Erythroblast (primary cell): ENCODE measurements around the gene WNT3A.
A peak's percentile ranks its signal among the peaks of the same experiment; 100 is the strongest.

Experiments
- DNase-seq, 2 experiments: peaks; one replicate each; lab custom pipeline; 2025; lab: John Stamatoyannopoulos, UW
- GATA1 ChIP-seq: IDR thresholded peaks from 2 replicates; pipeline ENCODE4 v1.6.1; 2011; ENCODE audit warnings: low read depth, mild to moderate bottlenecking, control low read depth, low read length, moderate library complexity
- POLR2A ChIP-seq: IDR thresholded peaks from 2 replicates; pipeline ENCODE4 v1.6.1; 2011; ENCODE audit warnings: mild to moderate bottlenecking, low read length

Gene WNT3A

DNA sequence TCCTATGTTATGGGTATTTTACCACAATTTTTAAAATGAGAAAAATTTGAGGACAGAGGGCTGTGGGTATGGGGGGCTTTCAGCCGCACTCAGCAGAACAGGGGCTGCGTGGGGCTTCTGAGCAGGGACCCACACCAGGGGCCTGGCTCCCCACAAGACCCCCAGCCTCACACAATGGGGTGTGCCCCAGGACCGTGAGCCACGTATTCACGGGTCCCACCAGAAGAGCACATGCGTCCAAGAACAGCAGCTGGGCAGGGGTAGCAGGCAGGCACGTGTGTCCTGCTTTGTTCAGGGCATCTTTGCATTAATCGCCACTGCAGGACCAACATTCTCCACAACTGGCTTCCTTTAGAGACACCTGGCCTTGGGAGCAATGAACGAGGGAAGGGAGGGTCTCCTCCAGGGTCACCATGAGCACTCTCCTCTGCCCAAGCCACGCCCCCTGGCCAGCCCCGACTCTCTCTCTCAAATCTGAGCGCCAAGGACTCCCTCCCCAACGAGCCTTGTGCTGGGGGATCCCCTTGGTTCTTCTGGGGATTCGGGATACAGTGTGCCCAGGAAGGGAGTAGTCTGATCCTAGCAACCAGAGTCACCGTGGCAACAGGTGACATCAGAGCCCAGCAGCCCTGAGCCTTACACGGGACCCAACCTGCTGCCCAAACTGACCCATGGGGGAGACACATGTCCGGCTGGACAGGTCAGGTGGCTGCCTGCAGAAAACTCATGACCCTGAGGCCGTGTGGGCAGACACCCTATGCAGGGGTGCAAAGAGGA lies 68.3 kb downstream of the WNT3A start:
- TF ChIP-seq POLR2A (no peak), GATA1 (no peak)
- DNase-seq: peak in 1 of 2 experiments; percentile 11

DNA sequence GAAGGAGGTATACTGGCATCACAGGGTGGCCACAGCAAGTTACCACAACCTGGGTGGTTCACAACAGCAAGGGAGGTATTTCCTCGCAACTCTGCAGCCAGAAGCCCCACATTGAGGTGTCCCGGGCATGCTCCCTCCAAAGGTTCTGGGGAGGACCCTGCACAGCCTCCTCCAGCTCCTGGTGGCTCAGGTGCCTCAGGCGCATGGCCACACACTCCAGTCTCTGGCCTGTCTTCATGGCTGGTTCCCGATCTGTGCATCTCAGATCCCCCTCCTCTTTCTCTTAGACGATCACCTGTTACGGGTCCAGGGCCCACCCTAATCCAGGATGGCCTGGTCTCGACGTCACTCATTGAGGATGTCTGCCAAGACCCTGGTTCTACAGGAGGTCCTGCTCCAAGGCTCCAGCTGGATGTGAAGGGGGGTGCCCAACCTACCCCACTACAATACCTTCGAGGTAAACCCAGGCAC lies 69.0 kb downstream of the WNT3A start:
- no peak for DNase-seq
- TF ChIP-seq GATA1 (no peak), POLR2A (no peak)

- no peak for DNase-seq
- no peak for TF ChIP-seq GATA1
- no peak for TF ChIP-seq POLR2A
Measured at GRCh38 chr1:228076796-228077430, 70.1 kb downstream of the WNT3A start.

DNA sequence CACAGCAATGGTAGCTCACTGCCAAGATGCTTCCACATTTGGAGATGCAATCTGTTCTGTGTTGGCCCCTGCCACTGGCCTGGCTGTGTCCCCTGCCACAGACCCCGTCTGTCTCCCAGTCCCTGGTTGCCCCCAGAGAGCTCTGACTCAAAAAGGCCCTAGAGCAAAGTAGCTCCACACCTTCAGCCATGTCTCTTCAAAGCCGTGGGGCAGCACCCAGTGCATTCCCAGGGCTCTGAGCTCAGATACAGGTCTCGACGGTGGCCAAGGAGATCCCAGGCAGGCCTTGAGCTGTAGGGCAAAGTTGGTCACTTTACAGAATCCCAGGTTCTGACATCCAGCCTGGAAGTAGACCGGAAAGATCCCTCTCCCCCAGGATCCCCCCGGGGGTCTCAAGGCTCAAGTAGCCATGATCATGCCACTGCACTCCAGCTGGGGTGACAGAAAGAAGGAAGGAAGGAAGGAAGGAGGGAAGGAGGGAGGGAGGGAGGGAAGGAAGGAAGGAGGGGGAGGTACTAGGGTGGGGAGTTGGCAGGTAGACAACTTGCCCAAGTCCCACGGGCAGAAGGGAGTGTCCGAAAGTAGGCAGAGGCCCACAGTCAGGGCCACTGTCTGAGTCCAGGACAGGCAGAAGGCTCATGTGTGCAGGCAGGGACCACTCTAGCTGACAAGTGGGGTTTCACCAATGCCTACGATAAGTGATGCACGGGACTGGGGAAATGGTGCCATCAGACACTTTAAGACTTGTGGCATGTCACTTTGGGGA lies 71.0 kb downstream of the WNT3A start:
- no peak for DNase-seq
- TF ChIP-seq POLR2A (no peak), GATA1 (no peak)

DNA sequence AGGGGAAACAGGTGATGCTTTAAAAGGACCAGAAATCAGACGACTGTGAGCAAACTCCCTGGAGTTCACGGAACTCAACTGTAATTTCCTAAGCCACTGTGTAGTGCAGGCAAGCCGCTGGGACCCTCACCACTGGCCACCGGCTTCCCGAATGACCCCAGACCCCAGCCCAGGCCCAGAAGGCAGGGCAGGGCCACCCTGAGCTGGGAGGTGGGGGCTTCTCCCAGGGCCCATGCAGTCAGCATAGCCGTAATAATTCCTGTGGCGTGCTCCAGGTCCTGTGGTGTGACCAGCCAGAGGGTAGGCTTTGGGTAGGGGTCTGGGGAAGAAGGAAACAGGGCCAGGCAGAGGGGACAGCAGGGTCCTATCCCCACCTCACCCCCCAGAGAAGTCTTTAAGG lies 72.2 kb downstream of the WNT3A start:
- DNase-seq: no peak
- no peak for TF ChIP-seq GATA1
- TF ChIP-seq POLR2A: no peak

GRCh38 chr1:228079601-228080263 lies 72.9 kb downstream of the WNT3A start:
- TF ChIP-seq GATA1 (no peak), POLR2A (no peak)
- no peak for DNase-seq

- TF ChIP-seq GATA1 (no peak), POLR2A (no peak)
- no peak for DNase-seq
Measured at GRCh38 chr1:228081144-228081543, 74.3 kb downstream of the WNT3A start.

GRCh38 chr1:228081578-228082213 lies 74.9 kb downstream of the WNT3A start:
- TF ChIP-seq GATA1 (no peak), POLR2A (no peak)
- peak; percentile 61 to 65 for DNase-seq

DNA sequence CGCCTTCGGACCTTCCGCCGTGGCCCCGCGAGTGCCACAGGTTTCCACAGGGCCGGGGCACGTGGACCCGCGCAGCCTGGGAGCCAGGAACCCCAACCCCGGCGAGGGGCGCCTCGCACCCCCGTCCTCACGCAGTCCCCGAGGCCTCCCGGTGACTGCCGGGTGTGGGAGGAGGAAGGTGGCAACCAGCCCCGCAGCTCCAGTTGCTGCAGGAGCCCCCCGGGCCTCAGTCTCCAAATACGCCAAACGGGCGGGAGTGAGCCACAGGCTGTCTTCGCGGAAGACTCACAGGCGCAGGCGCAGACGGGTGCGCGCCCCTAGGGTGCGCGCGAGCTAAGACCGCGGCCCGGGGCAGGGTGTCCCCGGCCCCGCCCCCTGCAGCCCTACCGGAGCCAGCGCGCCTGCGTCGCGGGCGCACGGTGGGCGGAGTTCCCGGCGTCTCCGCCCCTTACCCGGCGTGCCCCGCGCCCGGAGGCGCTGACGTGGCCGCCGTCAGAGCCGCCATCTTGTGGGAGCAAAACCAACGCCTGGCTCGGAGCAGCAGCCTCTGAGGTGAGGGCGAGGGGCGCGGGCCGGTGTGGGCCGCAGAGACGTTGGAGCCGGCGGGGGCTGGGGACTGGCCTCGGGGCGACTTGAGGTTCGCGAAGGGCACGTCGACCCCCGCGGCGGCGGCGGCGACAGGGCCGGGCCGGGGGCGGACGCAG lies 75.6 kb downstream of the WNT3A start, which contains the start of gene ARF1:
Gene ARF1, plus strand, starts transcription at position 495 of the 704 bp plus-strand sequence. CDS start 14,407 bp downstream, outside the sequence.
- TF ChIP-seq GATA1 (no peak), POLR2A (peak; percentile 91)
- DNase-seq: peak; percentile 96 to 99

- peak; percentile 72 to 78 for DNase-seq
- TF ChIP-seq POLR2A (no peak), GATA1 (no peak)
Measured at GRCh38 chr1:228082918-228083870, 76.4 kb downstream of the WNT3A start.

DNA sequence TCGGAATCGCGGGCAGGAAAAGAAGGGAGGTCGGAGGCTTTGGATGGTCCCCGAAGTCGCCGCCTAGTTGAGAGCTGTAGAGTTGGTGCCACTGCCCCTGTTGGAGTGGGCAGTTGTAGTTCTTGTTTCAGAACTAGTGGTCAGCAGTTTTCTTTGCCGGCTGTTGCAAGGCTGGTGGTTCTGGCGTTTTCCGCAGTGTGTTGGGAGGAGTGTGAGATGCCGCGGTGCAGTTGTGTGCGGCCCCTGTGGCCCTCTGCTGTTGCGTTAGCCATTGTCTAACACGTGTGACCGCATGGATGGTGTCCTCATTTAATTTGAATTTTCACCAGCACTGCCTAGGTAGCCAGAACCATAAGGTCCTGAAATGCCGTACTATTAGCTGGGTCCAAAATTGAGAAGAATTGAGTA lies 77.1 kb downstream of the WNT3A start:
- TF ChIP-seq GATA1: no peak
- TF ChIP-seq POLR2A: no peak
- peak; percentile 62 to 70 for DNase-seq
